Adrenal gland (tissue), 5 donors: Measurements from ENCODE around the gene DOCK3.

Source experiments
- CTCF ChIP-seq, 6 experiments: fragments of 450-650 bp in 4 of 6; fragments of 200-600 bp in 2 of 6; sonication (generic) in 1 of 6; IDR thresholded peaks; 1 replicate in 5 of 6; 2 replicates in 1 of 6; pipeline versions ENCODE4 v1.5.1 to v1.8.0; 2016 to 2021; ENCODE audit warnings: antibody characterized with exemption in 6 of 6, mild to moderate bottlenecking in 2 of 6, moderate library complexity in 1 of 6
- POLR2A ChIP-seq, 2 donors: fragments of 450-650 bp; IDR thresholded peaks; one replicate each; pipeline ENCODE4 v1.6.1; 2017; ENCODE audit warnings: antibody characterized with exemption in 2 of 2, mild to moderate bottlenecking in 2 of 2, moderate library complexity in 1 of 2
- donor health status: DM: no; HTN: no; CAD: no.

- TF ChIP-seq CTCF (IDR thresholded peaks at IDR 0.05) (no peak), POLR2A (IDR thresholded peaks at IDR 0.05) (no peak)
Observed at GRCh38 chr3:50662408-50662807, 12.3 kb upstream of the DOCK3 start.
